Body of pancreas (tissue), 4 donors: ENCODE measurements around the gene PHF21A. TPM values are rescaled to one million over a fixed set of nuclear protein-coding genes. Genes with fewer than 3 reads are reported as not detected.
A peak's percentile ranks its signal among the peaks of the same experiment; 100 is the strongest.

Experiments
- ATAC-seq: fragments of 150-250 bp; one replicate; pipeline ENCODE4 v1.9.1; 2016
- DNase-seq, 4 donors: peaks; one replicate each; pipeline ENCODE4 v3.0.0-alpha.2; 2019
- H3K27ac ChIP-seq, 4 donors: fragments of 200-600 bp; sonication (generic); 1 replicate in 3 of 4; 2 replicates in 1 of 4; pipeline versions ENCODE4 v1.5.1 to v1.6.1; 2016 to 2019; ENCODE audit warnings: mild to moderate bottlenecking in 1 of 4, mixed read lengths in 1 of 4, moderate library complexity in 1 of 4
- H3K27me3 ChIP-seq, 2 donors: fragments of 200-600 bp; sonication (generic); one replicate each; pipeline ENCODE4 v1.6.0; 2016; ENCODE audit warnings: mild to moderate bottlenecking in 1 of 2
- H3K36me3 ChIP-seq, 2 donors: fragments of 200-600 bp; sonication (generic); replicated peaks in 1 of 2; 2 replicates each; pipeline ENCODE4 v1.5.1; 2016; ENCODE audit warnings: low read depth in 2 of 2; ENCODE audit not compliant: insufficient read depth in 1 of 2
- H3K4me1 ChIP-seq: fragments of 200-600 bp; sonication (generic); one replicate; pipeline ENCODE4 v1.6.0; 2016
- H3K4me3 ChIP-seq, 2 donors: fragments of 200-600 bp; sonication (generic); 1 replicate in 1 of 2; 2 replicates in 1 of 2; pipeline ENCODE4 v1.5.1; 2016 to 2019
- H3K9me3 ChIP-seq, 3 donors: fragments of 200-600 bp; sonication (generic); 1 replicate in 2 of 3; 2 replicates in 1 of 3; pipeline ENCODE4 v1.5.1; 2016
- POLR2A ChIP-seq, 3 donors: fragments of 450-650 bp; IDR thresholded peaks; one replicate each; pipeline ENCODE4 v1.6.1; 2016; ENCODE audit warnings: antibody characterized with exemption in 3 of 3, mild to moderate bottlenecking in 2 of 3
- WGBS, 2 donors: methylation state at CpG; one replicate each; pipeline ENCODE4 v1.1.5; 2017; 5-methylcytosine and 5-hydroxymethylcytosine counted together
- intact Hi-C: fragments of 100-400 bp; cut with DNase I; formaldehyde crosslinking; loops from one replicate; pipeline ENCODE4 v1.15.1; 2023
- total RNA-seq, 2 donors: library from RNA; depleted of rRNA; stranded (reverse); fragments of >200 nt; gene quantifications; one replicate each; pipeline ENCODE4 v1.1.0, GENCODE V29; 2016
- TF ChIP-seq, protein P1 (sequence below), 7 experiments: fragments of 450-650 bp in 4 of 7; fragments of 200-600 bp in 3 of 7; sonication (generic) in 3 of 7; IDR thresholded peaks; one replicate each; pipeline ENCODE4 v1.5.1; 2016 to 2019; ENCODE audit warnings: antibody characterized with exemption in 7 of 7

Gene PHF21A
- total RNA-seq, 2 donors from 2014 or later: 11.7 to 49.4 TPM

DNA sequence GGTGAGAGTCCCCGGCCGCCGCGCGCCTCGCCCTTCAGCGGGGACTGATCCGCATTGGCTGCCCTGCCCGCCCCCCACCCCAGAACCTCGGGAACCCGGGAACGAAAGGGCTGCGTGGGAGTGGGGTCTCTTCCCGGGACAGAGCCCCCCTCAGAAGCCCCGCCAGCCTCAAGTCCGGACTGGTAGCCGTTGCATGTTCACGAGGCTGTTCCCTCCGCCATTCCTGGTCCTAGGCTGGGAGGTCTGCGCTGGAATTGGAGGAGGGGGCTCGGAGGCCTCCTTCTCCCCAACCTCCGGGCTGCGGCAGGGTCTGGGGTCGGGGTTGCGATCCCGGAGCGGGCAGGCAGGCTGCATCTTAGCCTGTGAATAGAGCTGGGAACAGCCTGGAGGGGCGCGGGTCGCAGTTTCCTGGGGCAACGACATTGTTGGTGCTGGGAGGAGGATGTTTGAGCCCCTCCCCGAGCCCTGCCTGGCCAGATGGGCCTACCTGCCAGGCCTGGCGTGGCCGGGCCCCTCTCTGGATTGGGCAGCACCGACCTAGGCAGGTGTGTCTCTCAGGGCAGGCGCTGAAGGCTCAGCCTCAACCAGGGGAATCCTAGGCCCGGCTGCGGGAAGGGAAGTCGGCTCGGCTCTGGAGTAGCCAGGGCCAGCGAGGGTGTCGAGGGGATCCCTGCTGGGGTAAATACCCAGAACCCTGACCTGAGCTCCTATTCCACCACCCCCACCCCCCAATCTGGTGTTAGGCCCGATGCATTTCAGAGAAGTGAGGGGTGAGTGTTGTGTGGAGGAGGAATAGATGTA, 235.1 kb downstream of the PHF21A start:
- DNase-seq (no peak), ATAC-seq (no peak)
- no peaks in the 10 kb centered on the region for H3K27me3 ChIP-seq
- WGBS, 2 donors: 32 to 37% methylated on average over 9 to 29 of the region's 43 CpGs
- H3K36me3 ChIP-seq: peaks cover 0 to 6% of the 10 kb centered on the region in 2 donors
- peak overlapping the region in 1 of 2 donors; percentile 49 for H3K4me3 ChIP-seq
- H3K27ac ChIP-seq: peak overlapping the region in 1 of 4 donors; percentile 24
- intact Hi-C loops: no loop called here
- no peaks in the 10 kb centered on the region for H3K9me3 ChIP-seq
- peaks cover 11% of the 10 kb centered on the region for H3K4me1 ChIP-seq
- TF ChIP-seq POLR2A (IDR thresholded peaks at IDR 0.05): no peak
- TF ChIP-seq, protein P1, sequence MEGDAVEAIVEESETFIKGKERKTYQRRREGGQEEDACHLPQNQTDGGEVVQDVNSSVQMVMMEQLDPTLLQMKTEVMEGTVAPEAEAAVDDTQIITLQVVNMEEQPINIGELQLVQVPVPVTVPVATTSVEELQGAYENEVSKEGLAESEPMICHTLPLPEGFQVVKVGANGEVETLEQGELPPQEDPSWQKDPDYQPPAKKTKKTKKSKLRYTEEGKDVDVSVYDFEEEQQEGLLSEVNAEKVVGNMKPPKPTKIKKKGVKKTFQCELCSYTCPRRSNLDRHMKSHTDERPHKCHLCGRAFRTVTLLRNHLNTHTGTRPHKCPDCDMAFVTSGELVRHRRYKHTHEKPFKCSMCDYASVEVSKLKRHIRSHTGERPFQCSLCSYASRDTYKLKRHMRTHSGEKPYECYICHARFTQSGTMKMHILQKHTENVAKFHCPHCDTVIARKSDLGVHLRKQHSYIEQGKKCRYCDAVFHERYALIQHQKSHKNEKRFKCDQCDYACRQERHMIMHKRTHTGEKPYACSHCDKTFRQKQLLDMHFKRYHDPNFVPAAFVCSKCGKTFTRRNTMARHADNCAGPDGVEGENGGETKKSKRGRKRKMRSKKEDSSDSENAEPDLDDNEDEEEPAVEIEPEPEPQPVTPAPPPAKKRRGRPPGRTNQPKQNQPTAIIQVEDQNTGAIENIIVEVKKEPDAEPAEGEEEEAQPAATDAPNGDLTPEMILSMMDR (IDR thresholded peaks at IDR 0.05): no peak

- intact Hi-C loops: no loop called here
- WGBS, 2 donors: 3 to 13% methylated on average over 5 to 41 of the region's 73 CpGs
Measured at GRCh38 chr11:45885274-45885920, 235.9 kb downstream of the PHF21A start, which contains the start of gene MAPK8IP1. Gene MAPK8IP1, plus strand, starts transcription at chr11:45885651. Its CDS starts 170 bp downstream, at chr11:45885821.

GRCh38 chr11:45884596-45885185, 236.6 kb downstream of the PHF21A start:
- 88 to 90% methylated on average over 10 of the region's 10 CpGs for WGBS, 2 donors
- peaks cover 0 to 13% of the 10 kb centered on the region in 2 donors for H3K36me3 ChIP-seq

More at GRCh38 chr11:45885274-45885920, 235.9 kb downstream of the PHF21A start, which contains the start of gene MAPK8IP1:
- peaks cover 0 to 13% of the 10 kb centered on the region in 2 donors for H3K36me3 ChIP-seq
- peak; percentile 90 for ATAC-seq
- peak within 1 kb of the TSS in 1 of 2 donors; percentile 49 for H3K4me3 ChIP-seq
- DNase-seq: peak; percentile 62 to 73 (median 66)
- H3K27me3 ChIP-seq: no peaks in the 10 kb centered on the region
- H3K4me1 ChIP-seq: peaks cover 11% of the 10 kb centered on the region
- H3K27ac ChIP-seq: peak within 1 kb of the TSS in 1 of 4 donors; percentile 24
- no peaks in the 10 kb centered on the region for H3K9me3 ChIP-seq
- no peak for TF ChIP-seq POLR2A (IDR thresholded peaks at IDR 0.05)
- TF ChIP-seq, protein P1 (IDR thresholded peaks at IDR 0.05): peak in 3 of 7 experiments; percentile 10 to 25 (median 12)

More at GRCh38 chr11:45884596-45885185, 236.6 kb downstream of the PHF21A start:
- Histone ChIP-seq H3K27me3 (no peaks in the 10 kb centered on the region), H3K4me3 (no peak overlapping the region), H3K27ac (no peak overlapping the region), H3K9me3 (no peaks in the 10 kb centered on the region), H3K4me1 (peaks cover 11% of the 10 kb centered on the region)
- intact Hi-C loops: no loop called here
- TF ChIP-seq, protein P1 (IDR thresholded peaks at IDR 0.05): no peak
- TF ChIP-seq POLR2A (IDR thresholded peaks at IDR 0.05): no peak
- no peak for DNase-seq
- no peak for ATAC-seq

Other genes with a start within 250 kb of the PHF21A start
- gene MAPK8IP1, start 235.8 kb downstream of the PHF21A start, total RNA-seq: 10 to 100 TPM; 23.7 to 32.4 TPM
- gene FREY1, start 214.2 kb downstream of the PHF21A start, total RNA-seq: 1 to 10 TPM; 2.3 to 8.2 TPM
- gene PEX16, start 203.6 kb downstream of the PHF21A start, total RNA-seq: 10 to 100 TPM; 29.1 to 41.5 TPM
- gene LARGE2, start 198.8 kb downstream of the PHF21A start, total RNA-seq: 10 to 100 TPM; 12.2 to 14.5 TPM
- 10 to 100 TPM; 20.8 to 22.7 TPM for gene CREB3L1, start 156.2 kb upstream of the PHF21A start, total RNA-seq
- gene DGKZ, start 226.0 kb upstream of the PHF21A start, total RNA-seq: 10 to 100 TPM; 79.4 to 86.4 TPM